WERI-Rb-1 (cell line): ENCODE data around the gene ZNF660.
"Not testable (repeated sequence)": the region's sequence is repeated elsewhere in the genome, so short reads cannot be mapped to it uniquely, and the experiment has no call there.

Experiments used
- DNase-seq: peaks from one replicate; pipeline ENCODE4 v3.0.0-alpha.2; 2020
- H3K27ac ChIP-seq: fragments of 250-450 bp; sonication (Bioruptor Pico); 2 replicates; pipeline ENCODE4 v1.5.1; 2020; ENCODE audit warnings: mild to moderate bottlenecking, moderate library complexity
- H3K27me3 ChIP-seq: fragments of 250-450 bp; sonication (Bioruptor Pico); 2 replicates; pipeline ENCODE4 v1.5.1; 2021; ENCODE audit warnings: mild to moderate bottlenecking, low read depth, moderate library complexity; ENCODE audit not compliant: insufficient read depth, severe bottlenecking
- H3K36me3 ChIP-seq: fragments of 250-450 bp; sonication (Bioruptor Pico); 2 replicates; pipeline ENCODE4 v1.5.1; 2020; ENCODE audit warnings: mild to moderate bottlenecking, moderate library complexity
- H3K4me3 ChIP-seq: 2 replicates; pipeline ENCODE4 v1.5.1; 2011; ENCODE audit warnings: low read depth, mild to moderate bottlenecking, control low read depth, low read length
- H3K9me3 ChIP-seq: fragments of 250-450 bp; sonication (Bioruptor Pico); 2 replicates; pipeline ENCODE4 v1.5.1; 2021; ENCODE audit warnings: mild to moderate bottlenecking, moderate library complexity; ENCODE audit not compliant: severe bottlenecking
- CTCF ChIP-seq: IDR thresholded peaks from 2 replicates; pipeline ENCODE4 v1.5.1; 2011; ENCODE audit warnings: low read depth, mild to moderate bottlenecking, control low read depth, inconsistent platforms, low read length

Gene ZNF660

DNA sequence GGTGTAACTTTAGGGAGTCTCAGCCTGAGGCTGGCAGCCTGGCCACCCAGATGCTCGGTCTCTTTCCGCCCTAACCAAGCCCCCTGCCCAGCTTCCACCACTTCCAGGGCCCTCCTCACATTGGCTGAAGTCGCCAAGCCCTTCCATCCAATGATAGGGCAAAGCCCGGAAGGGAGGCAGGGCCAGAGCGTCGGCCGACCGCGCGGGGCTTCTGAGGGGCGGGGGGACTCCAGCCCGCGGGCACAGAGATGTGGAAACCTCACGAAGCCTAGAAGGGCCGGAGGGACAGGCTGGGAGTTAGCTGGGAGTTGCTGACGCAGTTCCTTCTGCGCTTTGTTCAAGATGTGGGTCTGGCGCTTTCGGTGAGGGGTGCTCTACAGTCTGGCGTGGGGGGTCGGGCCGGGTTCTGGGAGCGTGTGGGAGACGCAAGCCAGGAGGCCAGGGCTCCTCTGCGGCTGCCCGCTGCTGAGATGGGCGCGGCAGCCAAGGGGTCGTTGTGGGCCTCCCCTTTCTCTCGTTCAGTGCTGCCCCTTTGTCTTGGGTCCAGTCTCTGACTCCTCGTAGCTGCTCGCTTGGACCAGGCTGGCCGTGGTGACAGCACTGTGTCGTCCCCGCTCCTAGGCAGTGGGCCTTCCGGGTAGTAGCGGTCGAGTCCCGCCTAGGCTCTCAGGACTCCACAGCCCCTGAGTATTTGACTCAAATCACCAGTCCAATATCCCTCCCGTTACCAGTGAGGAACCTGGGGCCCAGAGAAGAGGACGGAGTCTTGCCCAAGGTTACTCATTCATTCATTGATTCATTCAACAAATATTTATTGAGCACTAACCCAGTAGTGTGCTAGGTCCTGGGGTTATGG, at the start of gene ZNF660:
ZNF660 (plus strand) TSS at position 319 of the 856 bp plus-strand sequence. CDS start 9,230 bp downstream, outside the sequence.
- H3K27me3 ChIP-seq, result no peaks in the 10 kb centered on the region
- peak within 1 kb of the TSS; percentile 75 for H3K4me3 ChIP-seq
- DNase-seq, result peak; percentile 89
- no peaks in the 10 kb centered on the region for H3K9me3 ChIP-seq
- H3K27ac ChIP-seq, result peak within 1 kb of the TSS; percentile 91
- H3K36me3 ChIP-seq, result peaks cover 35% of the 10 kb centered on the region
- no peak for TF ChIP-seq CTCF

GRCh38 chr3:44535364-44535763, 49.4 kb upstream of the ZNF660 start:
- no peaks in the 10 kb centered on the region for H3K27me3 ChIP-seq
- no peak overlapping the region for H3K27ac ChIP-seq

GRCh38 chr3:44544811-44545210, 40.0 kb upstream of the ZNF660 start:
- not testable (repeated sequence) for DNase-seq, H3K27ac ChIP-seq

More at GRCh38 chr3:44535364-44535763, 49.4 kb upstream of the ZNF660 start:
- no peaks in the 10 kb centered on the region for H3K9me3 ChIP-seq
- DNase-seq, result no peak
- no peaks in the 10 kb centered on the region for H3K36me3 ChIP-seq
- no peak for TF ChIP-seq CTCF
- H3K4me3 ChIP-seq, result no peak overlapping the region

DNA sequence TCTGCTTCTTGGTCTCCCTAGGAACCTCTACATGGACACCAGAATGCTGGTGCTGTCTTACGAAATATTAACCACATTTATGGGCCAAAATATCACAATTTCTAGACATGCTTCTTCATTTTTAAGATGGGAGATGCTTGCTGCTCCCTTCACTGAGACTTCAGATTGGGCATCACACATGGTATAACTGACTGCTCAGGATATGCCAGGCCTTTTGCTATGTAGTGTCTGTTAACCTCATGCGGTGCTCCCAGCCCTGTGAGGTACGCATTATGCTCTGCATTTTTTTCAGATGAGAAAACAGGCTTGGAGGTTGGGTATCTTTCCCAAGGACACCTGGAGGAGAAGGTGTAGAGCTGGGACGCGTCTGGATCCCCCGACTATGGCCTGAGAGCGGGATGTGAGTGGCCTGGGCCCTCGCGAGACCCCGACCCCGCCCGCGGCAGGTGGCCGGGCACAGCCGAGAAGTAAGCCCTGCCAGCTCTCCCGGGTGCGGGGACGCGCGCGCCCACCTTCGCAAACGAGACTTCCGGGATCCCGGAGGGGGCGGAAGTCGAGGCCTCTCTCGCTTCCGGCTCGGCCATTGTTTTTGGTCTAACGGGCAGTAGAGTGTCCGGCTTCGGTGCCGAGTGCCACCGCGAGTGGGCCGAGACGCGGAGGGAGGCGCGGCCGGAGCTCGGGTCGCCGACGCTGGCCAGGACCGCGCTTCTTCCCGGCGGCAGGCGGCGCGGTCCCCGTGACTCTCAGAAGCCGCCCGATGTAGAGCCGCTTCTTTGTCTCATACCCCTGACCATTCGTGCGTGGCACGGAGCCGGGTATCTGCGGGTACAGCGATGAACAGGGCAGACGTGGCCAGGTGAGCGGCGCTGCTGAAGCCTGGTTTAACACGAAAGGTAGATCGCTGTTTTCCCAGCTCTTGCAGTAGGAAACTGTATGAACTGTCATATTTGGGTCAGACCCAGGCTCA, 29.9 kb upstream of the ZNF660 start, which contains the start of gene ZKSCAN7:
ZKSCAN7 (plus strand) TSS at position 568 of the 967 bp plus-strand sequence. CDS start 1,855 bp downstream, outside the sequence.
- no peaks in the 10 kb centered on the region for H3K9me3 ChIP-seq
- peak within 1 kb of the TSS; percentile 88 for H3K27ac ChIP-seq
- TF ChIP-seq CTCF, result no peak
- peak; percentile 85 for DNase-seq
- no peaks in the 10 kb centered on the region for H3K27me3 ChIP-seq
- peaks cover 23% of the 10 kb centered on the region for H3K36me3 ChIP-seq
- peak within 1 kb of the TSS; percentile 97 for H3K4me3 ChIP-seq

More at GRCh38 chr3:44544811-44545210, 40.0 kb upstream of the ZNF660 start:
- H3K4me3 ChIP-seq, H3K36me3 ChIP-seq, H3K9me3 ChIP-seq, H3K27me3 ChIP-seq: not testable (repeated sequence)

DNA sequence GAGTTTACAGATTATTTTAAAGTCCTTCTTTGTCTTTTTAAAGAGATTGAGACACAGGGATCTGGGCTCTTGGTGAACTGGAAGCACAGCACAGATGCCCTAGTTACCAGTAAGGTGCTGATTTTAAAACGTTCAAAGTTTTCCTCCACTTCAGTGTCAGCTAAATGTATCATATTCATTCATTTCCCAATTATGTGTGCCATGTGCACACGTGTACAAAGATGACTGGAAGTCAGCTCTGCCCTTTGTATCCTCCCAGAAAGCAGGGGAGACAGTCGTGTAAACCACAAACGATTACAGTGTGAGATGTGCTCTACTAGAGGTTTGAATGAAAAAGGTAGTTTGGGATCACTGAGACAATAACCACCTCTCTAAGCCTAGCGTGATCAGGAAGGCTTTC, 29.0 kb upstream of the ZNF660 start:
- no peak for DNase-seq
- peak overlapping the region; percentile 88 for H3K27ac ChIP-seq
- no peak for TF ChIP-seq CTCF

More for the DNA sequence above, 29.0 kb upstream of the ZNF660 start:
- Histone ChIP-seq H3K4me3 (peak overlapping the region; percentile 97), H3K36me3 (peaks cover 29% of the 10 kb centered on the region), H3K9me3 (no peaks in the 10 kb centered on the region), H3K27me3 (no peaks in the 10 kb centered on the region)
